HCT116 (cell line): ENCODE data around the gene LRP1. TPM values are rescaled to one million over a fixed set of nuclear protein-coding genes. Genes with fewer than 3 reads are reported as not detected.

Experiments used
- ATAC-seq: fragments of 200-7000 bp; cut with Tn5 transposase; 2 replicates; pipeline ENCODE4 v1.9.1; 2020; ENCODE audit warnings: mild to moderate bottlenecking, moderate library complexity
- BruUV-seq: library from RNA; stranded (reverse); fragments of 400-500 nt; replicated peaks from 2 replicates; lab custom pipeline; 2021; lab: Mats Ljungman, UMichigan
- CTCF ChIA-PET: fragments of 300-600 bp; sonication (Branson Sonifier 250); formaldehyde crosslinking; loops from one replicate; lab custom pipeline; 2021; ENCODE audit warnings: antibody characterized with exemption; lab: Charles Lee
- POLR2A ChIA-PET: fragments of 300-600, 350-600 bp; sonication (Branson Sonifier 250); formaldehyde crosslinking; loops from one replicate; lab custom pipeline; 2021; ENCODE audit warnings: antibody characterized with exemption; lab: Charles Lee
- RAD21 ChIA-PET, 2 experiments: fragments of 300-600 bp; sonication (Branson Sonifier 250); formaldehyde crosslinking; loops; one replicate each; lab custom pipeline; 2023; ENCODE audit warnings: low total read pairs in 2 of 2; ENCODE audit not compliant: uncharacterized antibody in 2 of 2, unreplicated experiment in 2 of 2, low non-redundant PET in 1 of 2; lab: Charles Lee
- DNase-seq: peaks from one replicate; pipeline ENCODE4 v3.0.0-alpha.2; 2010; ENCODE audit warnings: low read depth, low spot score
- H2AFZ ChIP-seq: fragments of 200-600 bp; shearing (Covaris generic), sonication (generic); 2 replicates; pipeline ENCODE4 v1.6.1; 2017; ENCODE audit warnings: low read depth, mixed run types, mixed read lengths, antibody characterized with exemption, low read length; ENCODE audit not compliant: poor library complexity, severe bottlenecking
- H3K27ac ChIP-seq: 2 replicates; pipeline ENCODE4 v1.5.1; 2012; ENCODE audit warnings: low read depth, low read length
- H3K27me3 ChIP-seq: fragments of 200-600 bp; sonication (generic); 2 replicates; pipeline ENCODE4 v1.6.1; 2016; ENCODE audit warnings: mixed run types, low read length, mixed read lengths; ENCODE audit not compliant: insufficient read depth
- H3K36me3 ChIP-seq, 2 experiments: fragments of 200-500 bp in 1 of 2; fragments of 200-600 bp in 1 of 2; sonication (Bioruptor generic) in 1 of 2; sonication (generic) in 1 of 2; 2 replicates each; pipeline versions ENCODE4 v1.5.1 to v1.6.1; 2014 to 2016; ENCODE audit warnings: low read length in 2 of 2, inconsistent platforms in 1 of 2, mixed read lengths in 1 of 2, mixed run types in 1 of 2; ENCODE audit not compliant: insufficient read depth in 2 of 2, control insufficient read depth in 1 of 2
- H3K4me1 ChIP-seq, 2 experiments: fragments of 200-600 bp in 1 of 2; sonication (generic) in 1 of 2; 2 replicates each; pipeline versions ENCODE4 v1.5.1 to v1.6.1; 2012 to 2017; ENCODE audit warnings: low read length in 2 of 2, inconsistent platforms in 1 of 2, mild to moderate bottlenecking in 1 of 2, mixed read lengths in 1 of 2, mixed run types in 1 of 2, moderate library complexity in 1 of 2; ENCODE audit not compliant: insufficient read depth in 2 of 2, control insufficient read depth in 1 of 2
- H3K4me2 ChIP-seq: fragments of 200-600 bp; sonication (generic); 2 replicates; pipeline ENCODE4 v1.6.1; 2017; ENCODE audit warnings: mixed run types, low read length, mixed read lengths
- H3K4me3 ChIP-seq, 2 experiments: fragments of 200-600 bp in 1 of 2; sonication (generic) in 1 of 2; replicated peaks in 1 of 2; 2 replicates each; pipeline ENCODE4 v1.5.1; 2011 to 2016; ENCODE audit warnings: low read length in 2 of 2, control low read depth in 1 of 2, low read depth in 1 of 2, mild to moderate bottlenecking in 1 of 2, mixed read lengths in 1 of 2, mixed run types in 1 of 2
- H3K79me2 ChIP-seq: fragments of 200-600 bp; sonication (generic); 2 replicates; pipeline ENCODE4 v1.6.1; 2017; ENCODE audit warnings: mild to moderate bottlenecking, mixed run types, low read length, moderate library complexity, mixed read lengths; ENCODE audit not compliant: insufficient read depth
- H3K9ac ChIP-seq: fragments of 200-600 bp; sonication (generic); 2 replicates; pipeline ENCODE4 v1.6.1; 2016; ENCODE audit warnings: low read length, mixed read lengths
- H3K9me2 ChIP-seq: fragments of 200-600 bp; sonication (generic), shearing (Covaris generic); 2 replicates; pipeline ENCODE4 v1.6.1; 2017; ENCODE audit warnings: mixed run types, mild to moderate bottlenecking, moderate library complexity; ENCODE audit not compliant: insufficient read depth
- H3K9me3 ChIP-seq, 2 experiments: fragments of 200-500 bp in 1 of 2; fragments of 200-600 bp in 1 of 2; sonication (Bioruptor generic) in 1 of 2; sonication (generic) in 1 of 2; 2 replicates each; pipeline ENCODE4 v1.6.1; 2014 to 2017; ENCODE audit warnings: low read length in 2 of 2, mixed read lengths in 2 of 2, inconsistent platforms in 1 of 2, low read depth in 1 of 2, mild to moderate bottlenecking in 1 of 2, mixed run types in 1 of 2, moderate library complexity in 1 of 2; ENCODE audit not compliant: control insufficient read depth in 1 of 2, insufficient read depth in 1 of 2
- H4K20me1 ChIP-seq: fragments of 200-600 bp; sonication (generic), shearing (Covaris generic); 2 replicates; pipeline ENCODE4 v1.6.1; 2017; ENCODE audit warnings: mixed run types, mild to moderate bottlenecking, moderate library complexity; ENCODE audit not compliant: insufficient read depth
- CBX3 ChIP-seq: IDR thresholded peaks from 2 replicates; pipeline ENCODE4 v1.6.1; 2012; ENCODE audit warnings: low read depth
- CTCF ChIP-seq, 3 experiments: fragments of 200-600 bp in 1 of 3; sonication (generic) in 1 of 3; IDR thresholded peaks in 2 of 3; conservative IDR thresholded peaks in 1 of 3; 2 replicates each; pipeline ENCODE4 v1.5.1; 2012 to 2017; ENCODE audit warnings: low read depth in 2 of 3, low read length in 2 of 3, antibody characterized with exemption in 1 of 3, borderline replicate concordance in 1 of 3, control low read depth in 1 of 3, mild to moderate bottlenecking in 1 of 3, mixed read lengths in 1 of 3, mixed run types in 1 of 3, moderate library complexity in 1 of 3; ENCODE audit not compliant: insufficient read depth in 1 of 3
- EGR1 ChIP-seq: IDR thresholded peaks from 2 replicates; pipeline ENCODE4 v1.6.1; 2012; ENCODE audit warnings: low read depth
- EZH2 ChIP-seq: fragments of 200-600 bp; sonication (generic); IDR thresholded peaks from 2 replicates; pipeline ENCODE4 v1.6.1; 2017; ENCODE audit warnings: antibody characterized with exemption, mixed run types
- EZH2phosphoT487 ChIP-seq: fragments of 200-600 bp; IDR thresholded peaks from 2 replicates; pipeline ENCODE4 v1.6.1; 2018; ENCODE audit warnings: antibody characterized with exemption, borderline replicate concordance
- MAX ChIP-seq: IDR thresholded peaks from 2 replicates; pipeline ENCODE4 v1.6.1; 2012
- POLR2A ChIP-seq: IDR thresholded peaks from 2 replicates; pipeline ENCODE4 v1.7.0; 2011; ENCODE audit warnings: borderline replicate concordance; ENCODE audit not compliant: insufficient read depth, insufficient read length; ENCODE audit errors: extremely low read depth
- SRF ChIP-seq: IDR thresholded peaks from 2 replicates; pipeline ENCODE4 v1.6.1; 2012; ENCODE audit warnings: low read depth
- ZNF274 ChIP-seq: fragments of 200-500 bp; sonication (Bioruptor generic); IDR thresholded peaks from 2 replicates; pipeline ENCODE4 v1.6.1; 2014; ENCODE audit warnings: mild to moderate bottlenecking, low read depth, low read length, inconsistent platforms
- intact Hi-C: fragments of 100-400 bp; cut with micrococcal nuclease; formaldehyde crosslinking; loops from 2 replicates; pipeline ENCODE4 v1.10.0; 2022
- total RNA-seq: library from RNA; stranded (reverse); gene quantifications from one replicate; pipeline ENCODE4 v1.2.1, GENCODE V29; 2021; ENCODE audit not compliant: unreplicated experiment

The LRP1 gene
- total RNA-seq, 1 experiment from 2014 or later = 12.0 TPM

- no TSS peak for BruUV-seq
- Histone ChIP-seq H3K4me2 (no peak overlapping the region), H3K9me2 (no peaks in the 10 kb centered on the region), H3K4me3 (no peak overlapping the region), H3K36me3 (peaks cover 0 to 12% of the 10 kb centered on the region in 2 experiments; a peak in 2 of 4 replicates), H3K27ac (no peak overlapping the region), H3K79me2 (no peaks in the 10 kb centered on the region), H3K27me3 (no peaks in the 10 kb centered on the region), H4K20me1 (no peaks in the 10 kb centered on the region), H3K9me3 (no peaks in the 10 kb centered on the region), H2AFZ (no peak overlapping the region)
- intact Hi-C loops = no loop called here
- ChIA-PET RAD21 (no interaction called here), POLR2A (no interaction called here), CTCF (no interaction called here)
- TF ChIP-seq MAX = no peak
- TF ChIP-seq CTCF (IDR thresholded peaks at IDR 0.05 in 2 of 3, conservative IDR thresholded peaks at IDR 0.05 in 1 of 3; ENCODE audit: borderline replicate concordance in 1 of 3, insufficient read depth in 1 of 3, low read depth in 2 of 3, low read length in 2 of 3) = no peak
- no peak for TF ChIP-seq EGR1
- TF ChIP-seq SRF = no peak
- no peak for TF ChIP-seq POLR2A
- no peak for TF ChIP-seq EZH2phosphoT487
- TF ChIP-seq CBX3 = no peak
- TF ChIP-seq ZNF274 = no peak
- TF ChIP-seq EZH2 = no peak
- TF ChIP-seq, all 23 proteins: peak for 0
- no peak for ATAC-seq
- no peak for DNase-seq
- H3K9ac ChIP-seq = no peak overlapping the region
- H3K4me1 ChIP-seq = no peaks in the 10 kb centered on the region
Measured at GRCh38 chr12:57148469-57149244, 20.4 kb downstream of the LRP1 start.
